Activated CD4-positive, alpha-beta T cell treated with anti-CD3 and anti-CD28 coated beads for 1 hour (primary cell): Measurements from ENCODE around the gene RAF1.
"Not testable (repeated sequence)": the region's sequence is repeated elsewhere in the genome, so short reads cannot be mapped to it uniquely, and the experiment has no call there.

Source experiments
- DNase-seq: peaks from one replicate; pipeline ENCODE4 v3.0.0-alpha.2; 2020

RAF1 gene

DNA sequence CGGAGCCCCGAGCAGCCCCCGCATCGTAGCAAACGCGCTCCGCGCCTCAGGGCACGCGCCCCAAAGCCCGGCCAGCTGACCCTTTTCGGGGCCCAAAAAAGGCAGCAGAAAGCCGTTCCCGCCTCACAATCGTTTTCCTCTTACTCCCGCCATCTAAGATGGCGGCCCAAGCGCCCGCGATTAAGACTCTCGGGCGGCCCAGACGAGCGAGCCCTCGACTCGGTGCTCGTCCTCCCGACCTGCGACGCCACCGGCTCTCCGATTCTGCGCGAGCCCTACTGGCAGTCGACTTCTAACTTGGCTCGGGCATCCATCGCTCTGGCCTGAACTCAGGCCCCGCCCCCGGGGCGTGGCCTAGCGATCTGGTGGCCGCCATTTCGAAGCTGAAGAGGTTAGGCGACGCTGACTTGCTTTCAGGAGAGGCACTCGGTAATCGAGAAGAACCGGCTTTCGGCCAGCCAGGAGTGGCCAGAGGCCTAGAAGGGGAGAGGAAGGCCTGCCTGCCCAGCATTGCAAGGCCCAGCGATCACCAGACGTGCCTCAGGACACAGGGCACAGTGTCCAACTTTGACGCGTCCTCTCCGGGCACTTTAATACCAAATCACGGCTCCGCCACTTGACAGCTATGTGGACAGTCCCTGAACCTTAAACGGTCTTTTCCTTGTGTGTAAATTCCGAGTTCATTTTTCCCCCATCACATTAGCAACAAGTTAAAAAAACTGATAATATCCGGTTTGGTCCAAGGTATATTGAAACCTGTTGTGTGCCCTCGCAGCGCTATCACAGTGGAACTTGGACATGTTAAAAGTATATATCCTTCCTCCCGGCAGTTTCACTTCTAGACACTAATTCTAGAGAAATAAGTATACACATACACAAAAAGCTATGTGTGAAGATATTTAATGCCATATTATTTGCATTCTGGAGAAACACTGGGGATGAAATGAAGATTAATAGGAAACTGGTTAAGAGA, at the start of gene RAF1:
Gene RAF1, minus strand, starts transcription at position 182 of the 973 bp plus-strand sequence. CDS start 45,396 bp downstream, outside the sequence.
- peak; percentile 95 for DNase-seq

DNA sequence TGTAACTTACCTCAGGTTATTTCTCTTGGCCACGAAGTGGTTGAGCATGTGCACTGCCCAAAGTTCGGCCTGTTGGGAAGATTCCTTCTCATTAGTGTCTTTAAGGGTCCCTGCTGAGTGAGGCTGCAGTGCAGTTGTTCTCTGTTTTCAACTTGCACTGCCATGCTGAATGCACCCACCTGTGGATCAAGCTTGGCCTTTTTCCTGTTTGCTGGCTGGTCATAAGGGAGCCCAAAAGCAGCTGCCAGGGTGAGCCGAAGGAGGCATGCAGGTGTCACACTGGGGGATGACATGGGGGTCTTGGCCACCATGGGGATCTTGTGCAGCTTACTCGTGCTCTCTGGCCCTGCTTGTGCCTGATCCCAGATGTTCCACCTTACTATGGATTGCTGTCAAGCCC, 46.1 kb upstream of the RAF1 start:
- DNase-seq: no peak

DNA sequence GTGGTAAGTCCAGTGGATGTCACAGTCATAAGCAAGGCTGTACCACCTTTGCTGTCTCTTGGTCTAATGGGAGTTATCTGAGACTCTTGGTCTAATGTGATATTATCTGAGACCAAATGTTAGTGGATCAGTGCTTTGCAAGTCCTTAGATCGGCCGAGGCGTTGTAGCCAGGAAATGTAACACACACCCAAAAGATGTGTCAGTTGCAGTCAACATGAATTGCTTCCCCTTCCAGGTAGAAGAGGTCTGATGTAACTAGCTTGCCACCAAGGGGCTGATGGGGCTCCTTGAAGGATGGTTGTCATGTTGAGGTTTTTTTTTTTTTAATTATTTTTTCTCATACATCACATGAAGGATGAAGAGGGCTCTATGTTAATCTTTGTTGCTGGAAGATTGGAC, 45.4 kb upstream of the RAF1 start:
- DNase-seq: no peak

DNA sequence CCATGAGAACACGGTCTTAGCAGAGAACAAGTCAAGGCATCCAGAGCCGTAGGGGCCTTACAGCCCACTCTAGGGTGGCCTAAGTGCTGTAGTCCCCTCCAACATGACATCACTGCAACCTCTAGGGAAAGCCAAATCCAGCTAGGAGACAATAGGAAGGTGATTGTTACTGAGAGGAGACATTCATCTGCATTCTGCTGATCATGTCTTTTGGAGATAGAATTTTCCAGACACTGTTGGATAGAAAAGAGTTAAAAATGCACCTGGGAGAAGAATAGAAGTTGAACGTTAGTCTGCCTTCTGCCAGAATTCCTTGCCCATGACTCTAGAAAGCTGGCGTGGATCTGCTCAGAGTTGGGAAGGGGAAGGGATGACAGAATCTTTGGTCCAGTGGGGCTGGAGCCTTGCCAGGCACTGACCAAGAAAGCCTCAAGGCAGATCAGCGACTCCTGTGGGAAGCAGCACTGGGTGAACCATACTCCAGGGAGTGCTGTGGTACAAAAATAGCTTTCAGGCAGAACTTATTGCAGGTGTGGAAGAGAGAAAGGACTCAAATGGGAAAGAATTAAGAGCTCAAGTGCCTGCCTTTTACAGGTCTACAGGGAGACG, 44.8 kb upstream of the RAF1 start:
- DNase-seq: no peak

DNA sequence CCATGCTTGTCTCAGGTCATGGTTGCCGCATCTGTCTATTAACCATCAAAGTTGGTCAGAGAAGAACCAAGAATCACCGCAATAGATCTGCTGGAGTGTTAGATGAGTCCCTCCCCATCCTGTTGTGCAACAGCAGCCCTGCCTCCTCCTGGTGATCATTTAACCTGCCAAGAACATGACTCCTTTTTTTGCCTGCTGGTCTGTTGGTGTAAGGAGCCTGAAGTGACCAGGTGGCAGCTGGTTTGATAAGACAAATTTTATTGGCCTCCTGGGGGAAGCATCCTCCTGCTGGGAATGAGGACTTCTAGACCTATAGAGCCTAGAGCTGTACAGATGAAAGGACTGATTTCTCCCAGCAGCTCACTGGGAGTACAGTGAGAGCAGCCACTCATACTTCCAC, 43.5 kb upstream of the RAF1 start:
- no peak for DNase-seq

DNA sequence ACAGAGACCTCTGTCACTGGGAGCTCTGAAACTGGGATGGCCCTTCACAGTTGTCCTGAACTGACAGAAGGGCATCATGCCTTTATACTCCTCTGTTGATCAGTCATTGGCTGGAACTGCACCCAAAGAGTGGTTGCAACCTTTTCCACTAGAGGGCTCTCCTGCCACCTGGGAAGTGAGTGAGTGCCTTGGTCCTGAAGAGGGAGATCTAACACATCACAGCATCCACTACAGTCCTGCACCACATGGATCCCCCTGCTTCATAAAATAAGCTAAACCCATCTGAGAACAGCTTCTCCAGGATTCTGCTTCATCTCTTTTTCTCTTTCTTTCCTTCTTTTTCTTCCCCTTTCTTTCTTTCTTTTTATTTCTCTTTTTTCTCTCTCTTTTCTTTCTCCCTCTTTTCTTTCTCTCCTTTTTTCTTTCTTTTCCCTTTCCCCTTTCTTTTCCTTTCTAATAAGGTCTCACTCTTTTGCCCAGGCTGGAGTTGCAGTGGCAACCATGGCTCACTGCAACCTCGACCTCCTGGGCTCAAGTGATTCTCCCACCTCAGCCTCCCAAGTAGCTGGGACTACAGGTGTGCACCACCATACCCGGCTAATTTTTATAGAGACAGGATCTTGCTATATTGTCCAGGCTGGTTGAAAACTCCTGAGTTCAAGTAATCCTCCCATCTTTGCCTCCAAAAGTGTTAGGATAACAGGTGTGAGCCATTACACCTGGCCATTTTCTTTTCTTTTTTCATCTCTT, 42.8 kb upstream of the RAF1 start:
- DNase-seq: peak; percentile 30

DNA sequence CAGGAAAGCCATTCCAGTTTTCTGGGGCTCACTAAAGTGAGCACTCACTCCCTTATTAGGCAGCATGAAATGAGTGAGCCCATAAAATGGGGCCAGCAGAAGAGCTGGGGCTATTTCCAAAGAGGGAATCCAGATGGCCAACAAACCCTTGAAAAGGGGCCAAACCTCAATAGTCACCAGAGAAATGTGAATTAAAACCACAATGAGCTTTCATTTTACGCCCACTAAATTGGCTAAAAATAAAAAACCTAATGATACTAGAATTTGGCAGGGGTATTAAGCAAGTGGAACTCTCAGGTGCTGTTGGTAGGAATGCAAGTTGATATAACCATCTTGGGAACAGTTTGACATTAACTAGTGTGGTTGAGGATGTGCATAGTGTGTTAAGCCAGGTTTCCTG, 42.1 kb upstream of the RAF1 start:
- DNase-seq: no peak

DNA sequence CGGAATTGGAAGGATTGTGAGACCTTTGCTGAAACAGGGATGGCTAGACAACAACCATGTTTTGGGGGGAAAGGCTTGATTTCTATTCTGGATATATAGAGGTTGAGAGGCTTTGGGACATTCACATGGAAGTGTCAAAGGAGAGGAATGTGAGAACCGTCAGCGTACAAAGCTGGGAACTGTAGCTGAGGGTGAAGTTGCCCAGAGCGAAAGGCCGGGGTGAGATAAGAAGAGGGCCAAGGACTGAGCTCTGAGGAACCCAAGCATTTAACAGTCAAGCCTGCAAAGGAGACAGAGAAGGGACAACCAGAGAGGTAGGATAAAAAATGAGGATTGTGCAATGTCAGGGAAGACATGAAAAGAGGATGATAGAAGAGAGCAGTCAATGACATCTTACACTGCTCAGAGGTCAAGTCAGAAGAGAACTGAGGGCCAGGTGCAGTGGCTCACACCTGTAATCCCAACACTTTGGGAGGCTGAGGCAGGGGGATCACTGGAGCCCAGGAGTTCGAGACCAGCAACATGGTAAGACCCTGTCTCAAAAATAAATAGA, 41.5 kb upstream of the RAF1 start:
- DNase-seq: no peak

DNA sequence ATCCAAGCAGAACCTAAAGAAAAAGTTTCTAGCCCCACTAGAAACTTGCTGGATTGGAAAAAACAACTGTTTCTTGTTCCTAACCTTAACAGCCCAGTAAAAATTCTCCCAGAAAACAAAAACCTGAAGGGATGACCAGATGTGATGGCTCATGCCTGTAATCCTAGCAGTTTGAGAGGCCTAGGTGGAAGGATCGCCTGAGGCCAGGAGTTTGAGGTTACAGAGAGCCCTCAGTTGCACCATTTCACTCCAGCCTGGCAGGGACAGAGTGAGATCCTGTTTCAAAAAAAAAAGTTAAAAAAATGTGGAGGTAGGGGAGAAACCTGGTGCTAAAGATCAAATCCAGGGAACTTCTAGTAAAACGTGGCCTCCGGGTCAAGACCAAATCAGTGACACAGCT, 38.6 kb upstream of the RAF1 start:
- no peak for DNase-seq

DNA sequence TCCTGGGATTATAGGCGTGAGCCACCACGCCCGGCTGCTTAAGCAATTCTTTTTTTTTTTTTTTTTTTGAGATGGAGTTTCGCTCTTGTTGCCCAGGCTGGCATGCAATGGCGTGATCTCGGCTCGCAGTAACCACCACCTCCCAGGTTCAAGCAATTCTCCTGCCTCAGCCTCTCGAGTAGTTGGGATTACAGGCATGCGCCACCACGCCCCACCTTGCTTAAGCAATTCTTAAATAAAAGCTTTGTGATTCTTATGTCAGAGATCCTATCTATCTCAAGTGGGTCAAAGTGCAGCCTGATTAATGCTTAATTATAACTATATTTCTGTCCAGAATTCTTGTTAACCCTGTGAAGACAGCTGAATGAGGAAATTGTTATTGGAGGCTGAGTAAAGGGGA, 37.7 kb upstream of the RAF1 start:
- DNase-seq: not testable (repeated sequence)

DNA sequence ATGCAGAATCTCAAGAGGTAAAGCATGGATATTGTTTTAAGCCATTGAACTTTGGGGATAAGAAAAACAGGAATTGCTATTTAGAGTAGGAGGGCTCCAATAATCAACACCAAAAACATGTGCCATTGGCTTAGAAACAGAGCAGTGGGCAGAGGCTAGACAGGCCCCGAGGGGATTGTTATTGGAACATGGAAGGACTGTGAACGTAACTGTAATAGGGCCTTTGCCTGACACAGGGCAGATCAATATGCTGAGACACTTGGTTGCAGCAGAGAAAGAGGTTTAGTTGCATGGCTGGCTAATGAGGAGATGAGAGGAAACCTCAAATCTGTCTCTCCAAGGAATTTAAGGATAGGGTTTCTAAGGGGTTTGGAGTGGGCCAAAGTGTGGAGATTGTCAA, 36.9 kb upstream of the RAF1 start:
- DNase-seq: no peak

DNA sequence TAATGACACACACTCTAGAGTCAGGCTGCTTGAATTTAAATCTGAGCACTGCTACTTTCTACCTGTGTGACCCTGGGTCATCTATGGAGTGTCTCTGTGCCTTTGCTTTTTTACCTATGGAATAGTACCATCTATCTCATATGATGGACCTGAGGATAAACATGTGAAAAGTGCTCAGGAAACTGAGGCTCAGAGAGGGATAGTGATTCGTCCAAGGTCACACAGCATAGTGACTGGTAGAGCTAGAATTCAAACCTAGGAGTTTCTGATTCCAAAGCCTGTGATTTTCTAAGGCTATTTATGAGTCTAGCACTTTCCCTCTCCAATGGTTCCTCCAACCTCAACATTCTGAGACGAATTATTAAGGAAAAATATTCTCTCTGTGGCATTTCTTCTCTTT, 32.0 kb upstream of the RAF1 start:
- no peak for DNase-seq

DNA sequence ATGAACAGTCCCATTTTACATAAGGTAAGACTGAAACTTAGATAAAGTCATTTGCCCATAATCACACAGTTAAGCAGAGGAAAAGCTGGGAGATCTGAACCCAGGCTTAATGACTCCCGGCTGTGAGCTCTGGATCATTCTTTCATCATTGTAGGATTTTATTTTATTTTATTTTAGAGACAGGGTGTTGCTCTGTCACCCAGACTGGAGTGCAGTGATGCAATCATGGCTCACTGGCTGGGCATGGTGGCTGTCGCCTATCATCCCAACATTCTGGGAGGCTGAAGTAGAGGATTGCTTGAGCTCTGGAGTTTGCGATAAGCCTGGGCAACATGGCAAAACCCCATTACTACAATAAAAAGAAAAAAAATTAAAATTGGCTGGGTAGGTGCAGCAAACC, 31.2 kb upstream of the RAF1 start:
- no peak for DNase-seq

DNA sequence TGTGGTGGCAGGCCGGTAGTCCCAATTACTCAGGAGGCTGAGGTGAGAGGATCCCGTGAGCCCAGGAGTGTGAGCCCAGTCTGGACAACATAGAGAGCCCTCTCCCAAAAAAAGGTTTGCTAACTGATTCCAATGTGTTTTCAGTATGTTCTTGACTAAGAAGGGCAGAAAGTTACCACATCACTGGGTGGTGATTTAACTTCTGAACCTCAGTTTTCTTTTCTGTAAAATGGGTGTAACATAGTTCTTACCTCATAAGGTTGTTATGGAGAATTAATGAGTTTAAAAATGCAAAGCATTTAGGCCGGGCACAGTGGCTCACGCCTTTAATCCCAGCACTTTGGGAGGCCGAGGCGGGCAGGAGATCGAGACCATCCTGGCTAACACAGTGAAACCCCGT, 28.5 kb upstream of the RAF1 start:
- no peak for DNase-seq

DNA sequence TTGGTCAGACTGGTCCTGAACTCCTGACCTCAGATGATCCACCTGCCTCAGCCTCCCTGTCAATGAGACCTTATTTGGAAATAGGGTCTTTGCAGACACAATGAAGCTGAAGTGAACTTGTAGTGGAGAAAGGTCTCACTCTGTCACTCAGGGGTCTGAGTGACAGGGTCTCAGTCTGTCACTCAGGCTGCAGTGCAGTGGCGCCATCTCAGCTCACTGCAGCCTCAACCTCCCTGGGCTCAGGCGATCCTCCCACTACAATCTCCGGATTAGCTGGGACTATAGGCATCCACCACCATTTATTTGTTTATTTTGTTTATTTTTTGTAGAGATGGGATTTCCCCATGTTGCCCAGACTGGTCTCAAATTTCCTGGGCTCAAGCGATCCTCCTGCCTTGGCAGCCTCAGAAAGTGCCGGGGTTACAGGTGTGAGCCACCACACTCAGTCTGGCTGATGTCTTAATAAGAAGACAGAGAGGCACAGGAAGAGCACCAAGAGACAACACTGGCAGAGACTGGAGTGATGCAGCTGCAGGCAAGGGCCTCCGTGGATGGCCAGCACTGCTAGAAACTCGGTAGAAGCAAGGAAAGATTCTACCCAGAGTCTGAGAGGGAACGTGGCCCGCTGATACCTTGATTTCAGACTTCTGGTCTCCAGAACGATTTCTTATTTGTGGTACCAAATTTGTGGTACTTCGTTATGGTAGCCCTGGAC, 26.2 kb upstream of the RAF1 start:
- DNase-seq: no peak

DNA sequence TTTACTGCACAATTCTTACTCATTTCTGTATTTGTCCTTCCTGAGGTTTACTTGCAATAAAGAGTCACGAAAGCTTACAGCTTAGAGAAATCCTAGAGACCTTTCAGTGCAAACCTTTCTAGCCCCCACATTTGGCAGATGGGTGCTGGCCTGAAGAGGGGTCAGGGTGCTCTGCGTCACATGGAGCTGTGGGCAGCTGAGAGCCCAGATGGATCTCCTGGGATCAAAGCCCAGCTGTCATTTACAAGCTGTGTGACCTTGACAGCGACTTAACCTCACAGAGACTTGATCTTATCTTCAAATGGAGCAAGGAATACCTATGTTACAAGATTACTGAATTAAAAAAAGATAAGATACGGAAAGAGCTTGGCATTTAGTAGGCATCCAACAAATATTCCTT, 24.0 kb upstream of the RAF1 start:
- DNase-seq: no peak

DNA sequence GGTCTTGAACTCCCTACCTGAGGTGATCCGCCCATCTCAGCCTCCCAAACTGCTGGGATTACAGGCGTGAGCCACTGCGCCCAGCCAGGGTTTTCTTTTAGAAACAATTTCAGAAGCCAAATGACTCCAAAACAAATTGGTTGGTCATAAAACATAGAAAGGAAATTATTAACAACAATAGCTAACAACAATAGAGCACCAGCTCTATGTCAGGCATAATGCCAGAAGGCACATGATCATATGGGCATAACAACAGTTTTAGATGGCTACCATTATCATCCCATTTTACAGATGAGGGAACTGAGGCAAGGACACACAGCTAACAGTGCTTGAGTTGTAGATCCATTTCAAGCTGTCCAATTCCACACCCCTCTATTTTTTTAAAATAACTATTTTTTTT, 22.2 kb upstream of the RAF1 start:
- DNase-seq: no peak

DNA sequence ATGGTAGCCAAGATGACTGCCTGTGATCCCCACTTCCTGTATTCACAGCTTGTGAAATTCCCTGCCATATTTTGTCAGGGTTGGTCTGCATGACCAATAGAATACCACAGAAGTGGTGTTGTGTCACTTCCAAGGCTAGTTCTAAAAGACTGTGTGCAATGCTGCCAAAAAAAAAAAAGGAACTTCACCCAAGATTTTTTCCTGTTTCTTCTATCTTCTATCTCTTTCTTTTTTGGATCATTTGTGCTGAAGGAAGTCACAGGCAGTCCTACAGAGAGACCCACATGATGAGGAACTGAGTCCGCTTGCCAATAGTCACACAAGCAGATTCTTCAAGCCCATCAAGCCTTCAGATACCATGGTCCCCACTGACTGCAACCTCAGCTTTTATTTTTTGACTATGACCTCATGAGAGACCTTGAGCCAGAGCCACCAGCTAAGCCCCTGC, 18.1 kb upstream of the RAF1 start:
- DNase-seq: no peak

DNA sequence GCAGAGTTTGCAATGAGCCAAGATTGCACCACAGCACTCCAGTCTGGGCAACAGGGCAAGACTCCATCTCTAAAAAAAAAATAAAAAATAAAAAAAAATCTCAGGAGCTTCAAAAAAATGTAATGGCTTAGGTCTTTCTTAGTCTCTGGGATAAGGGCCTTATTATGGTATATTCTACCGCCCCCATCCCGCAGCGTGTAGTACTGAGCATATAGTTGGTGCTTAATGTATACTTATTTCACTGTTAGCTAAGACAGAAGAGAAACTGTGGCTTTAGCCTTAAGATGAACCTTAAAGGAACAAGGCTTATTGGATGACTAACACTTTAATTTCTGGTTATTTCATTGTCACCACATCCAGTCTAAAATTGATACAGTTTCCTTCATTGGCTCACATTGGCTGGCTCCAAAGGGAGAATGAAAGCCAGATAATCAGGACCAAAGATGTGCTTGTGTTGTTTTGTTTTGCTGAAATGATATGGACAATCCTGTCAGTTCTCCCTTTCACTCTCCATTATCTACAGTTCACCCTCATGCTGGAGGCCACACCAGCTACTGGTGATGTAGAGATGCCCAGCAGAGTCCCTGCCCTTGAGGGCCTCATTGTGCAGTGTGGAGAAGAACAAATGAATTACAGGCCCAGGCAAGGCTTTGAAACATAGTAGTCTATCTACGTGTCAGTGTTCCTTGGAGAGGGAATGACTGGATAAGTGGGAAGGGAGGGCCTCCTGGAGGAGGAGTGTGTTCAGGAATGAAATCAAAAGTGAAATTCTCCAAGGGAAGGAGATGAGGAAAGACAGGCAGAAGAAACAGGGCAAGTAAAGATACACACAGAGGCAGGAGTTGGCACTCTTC, 17.4 kb upstream of the RAF1 start:
- DNase-seq: no peak

DNA sequence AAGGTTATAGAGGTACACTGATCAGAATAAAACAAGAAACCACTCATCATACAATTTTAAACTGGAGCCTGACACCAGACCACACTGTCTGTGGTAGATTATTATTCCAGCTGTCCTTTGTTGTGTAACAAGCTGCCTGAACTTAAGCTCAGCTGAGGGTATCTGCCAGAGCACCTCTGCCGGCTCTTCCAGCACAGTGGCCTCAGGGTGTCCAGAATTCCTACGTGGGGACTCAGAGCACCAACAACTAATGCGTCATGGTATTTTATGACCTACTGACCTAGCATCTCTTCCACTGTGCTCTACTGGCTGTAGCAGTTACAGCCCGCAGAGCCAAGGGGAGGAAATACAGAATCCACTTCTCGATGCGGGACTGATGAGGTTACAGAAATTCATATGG, 15.6 kb upstream of the RAF1 start:
- no peak for DNase-seq

DNA sequence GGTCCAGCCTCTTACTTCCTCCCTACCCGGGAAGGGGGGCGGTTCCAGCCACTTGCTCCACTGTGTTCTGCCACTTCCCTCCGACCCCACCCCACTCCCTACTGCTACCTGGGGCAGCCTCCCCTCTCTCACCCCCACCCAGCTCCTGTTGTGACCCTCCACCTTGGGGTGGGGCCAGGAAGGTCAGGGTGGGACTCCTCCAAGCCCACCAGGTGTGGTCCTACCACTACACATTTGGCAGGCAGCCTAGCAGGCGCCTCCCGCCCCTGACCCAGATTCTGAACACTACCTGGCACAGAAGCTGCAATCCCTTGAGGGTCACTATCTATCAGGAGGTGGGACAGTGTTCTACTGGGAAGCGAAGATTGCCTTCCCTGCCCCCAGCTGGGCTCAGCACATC, 13.7 kb upstream of the RAF1 start:
- DNase-seq: no peak
